CD4-positive, alpha-beta memory T cell (primary cell): Measurements from ENCODE around the gene MCM5. TPM values are rescaled to one million over a fixed set of nuclear protein-coding genes. Genes with fewer than 3 reads are reported as not detected.
"Not testable (repeated sequence)": the region's sequence is repeated elsewhere in the genome, so short reads cannot be mapped to it uniquely, and the experiment has no call there.

Source experiments
- CTCF ChIA-PET: fragments of 350-600 bp; sonication (Branson Sonifier 250); formaldehyde crosslinking; loops from one replicate; lab custom pipeline; 2021; ENCODE audit warnings: inconsistent platforms; ENCODE audit not compliant: partially characterized antibody; lab: Charles Lee
- POLR2A ChIA-PET: fragments of 350-600 bp; sonication (Branson Sonifier 250); formaldehyde crosslinking; loops from one replicate; lab custom pipeline; 2021; ENCODE audit not compliant: partially characterized antibody; lab: Charles Lee
- DNase-seq, 5 donors: peaks; one replicate each; pipeline versions ENCODE4 v3.0.0 to v3.0.0-alpha.2; 2020 to 2022; ENCODE audit warnings: mixed read lengths in 1 of 5
- H3K27ac ChIP-seq: one replicate; pipeline ENCODE4 v1.7.0; 2013; ENCODE audit warnings: low read depth, low read length
- H3K27me3 ChIP-seq: 2 replicates; pipeline ENCODE4 v1.7.0; 2013; ENCODE audit warnings: mild to moderate bottlenecking, low read length, moderate library complexity; ENCODE audit not compliant: insufficient read depth
- H3K36me3 ChIP-seq: 2 replicates; pipeline ENCODE4 v1.7.0; 2013; ENCODE audit warnings: mild to moderate bottlenecking, low read length, moderate library complexity; ENCODE audit not compliant: insufficient read depth
- H3K4me1 ChIP-seq: 2 replicates; pipeline ENCODE4 v1.7.0; 2013; ENCODE audit warnings: mild to moderate bottlenecking, low read length, moderate library complexity; ENCODE audit not compliant: insufficient read depth
- H3K4me3 ChIP-seq, 2 donors: one replicate each; pipeline ENCODE4 v1.7.0; 2013; ENCODE audit warnings: low read length in 2 of 2, mild to moderate bottlenecking in 1 of 2
- H3K9me3 ChIP-seq, 2 donors: one replicate each; pipeline ENCODE4 v1.7.0; 2013; ENCODE audit warnings: low read length in 2 of 2, control low read depth in 1 of 2; ENCODE audit not compliant: control insufficient read depth in 1 of 2
- H3K27ac Mint-ChIP-seq, 7 donors: one replicate each; pipeline ENCODE4 v1.8.0; 2020 to 2021; ENCODE audit warnings: mixed read lengths in 7 of 7, mild to moderate bottlenecking in 6 of 7, inconsistent platforms in 3 of 7, moderate library complexity in 3 of 7
- H3K27me3 Mint-ChIP-seq, 2 donors: one replicate each; pipeline ENCODE4 v1.8.0; 2020 to 2021; ENCODE audit warnings: mixed read lengths in 2 of 2
- H3K36me3 Mint-ChIP-seq, 2 donors: one replicate each; pipeline ENCODE4 v1.8.0; 2020 to 2021; ENCODE audit warnings: mixed read lengths in 2 of 2, inconsistent platforms in 1 of 2, mild to moderate bottlenecking in 1 of 2
- H3K4me1 Mint-ChIP-seq, 4 donors: one replicate each; pipeline ENCODE4 v1.8.0; 2020 to 2021; ENCODE audit warnings: mixed read lengths in 4 of 4, mild to moderate bottlenecking in 1 of 4
- H3K4me3 Mint-ChIP-seq, 8 donors: one replicate each; pipeline ENCODE4 v1.8.0; 2020 to 2021; ENCODE audit warnings: mixed read lengths in 8 of 8, mild to moderate bottlenecking in 7 of 8, moderate library complexity in 6 of 8, inconsistent platforms in 3 of 8
- H3K9me3 Mint-ChIP-seq, 8 donors: one replicate each; pipeline ENCODE4 v1.8.0; 2020 to 2021; ENCODE audit warnings: mixed read lengths in 8 of 8, mild to moderate bottlenecking in 5 of 8, inconsistent platforms in 3 of 8, moderate library complexity in 1 of 8
- intact Hi-C: fragments of 100-400 bp; cut with micrococcal nuclease; formaldehyde crosslinking; loops from one replicate; pipeline ENCODE4 v1.15.1; 2023
- polyA plus RNA-seq, 2 donors: library from polyadenylated mRNA; unstranded; fragments of 300-500 nt; fragmentation: Illumina TruSeq; gene quantifications; one replicate each; pipeline ENCODE4 v1.2.3, GENCODE V29; 2021
- total RNA-seq, 2 experiments: library from RNA; stranded (reverse); gene quantifications; one replicate each; pipeline ENCODE4 v1.2.3, GENCODE V29; 2021

MCM5 gene
- total and polyA plus RNA-seq, 4 experiments from 2014 or later = 22.0 to 58.1 (median 37.7) TPM

- Mint-ChIP-seq H3K27me3 (no peaks in the 10 kb centered on the region), H3K4me3 (no peak overlapping the region), H3K27ac (no peak overlapping the region), H3K4me1 (no peaks in the 10 kb centered on the region), H3K9me3 (peaks cover 0 to 13% (median 3%) of the 10 kb centered on the region in 8 donors), H3K36me3 (peaks cover 10 to 30% of the 10 kb centered on the region in 2 donors)
- H3K4me3 ChIP-seq = no peak overlapping the region
- POLR2A ChIA-PET = no interaction called here
- H3K27me3 ChIP-seq = no peaks in the 10 kb centered on the region
- no peaks in the 10 kb centered on the region for H3K4me1 ChIP-seq
- intact Hi-C loops = no loop called here
- H3K9me3 ChIP-seq = peaks cover 0 to 12% of the 10 kb centered on the region in 2 donors
- CTCF ChIA-PET = no interaction called here
- H3K27ac ChIP-seq = no peak overlapping the region
- peaks cover 8% of the 10 kb centered on the region for H3K36me3 ChIP-seq
- no peak for DNase-seq
These were observed 37.1 kb downstream of the MCM5 start for GRCh38 chr22:35437049-35437448.

GRCh38 chr22:35438673-35439364, 38.9 kb downstream of the MCM5 start:
- peak overlapping the region in 1 of 7 donors; percentile 77 for H3K27ac Mint-ChIP-seq
- H3K27me3 Mint-ChIP-seq, intact Hi-C loops, H3K27me3 ChIP-seq, DNase-seq, H3K4me3 ChIP-seq, POLR2A ChIA-PET, H3K36me3 ChIP-seq, H3K9me3 Mint-ChIP-seq, CTCF ChIA-PET, H3K4me1 ChIP-seq, H3K4me1 Mint-ChIP-seq, H3K27ac ChIP-seq, H3K4me3 Mint-ChIP-seq, H3K9me3 ChIP-seq: not testable (repeated sequence)
- peaks cover 7 to 22% of the 10 kb centered on the region in 2 donors for H3K36me3 Mint-ChIP-seq

- no peaks in the 10 kb centered on the region for H3K36me3 ChIP-seq
- intact Hi-C loops = no loop called here
- Mint-ChIP-seq H3K9me3 (peaks cover 0 to 3% (median 0%) of the 10 kb centered on the region in 8 donors), H3K27me3 (no peaks in the 10 kb centered on the region), H3K36me3 (peaks cover 2 to 17% of the 10 kb centered on the region in 2 donors), H3K4me1 (peaks cover 0 to 3% (median 0%) of the 10 kb centered on the region in 4 donors), H3K4me3 (no peak overlapping the region), H3K27ac (no peak overlapping the region)
- no peaks in the 10 kb centered on the region for H3K9me3 ChIP-seq
- no peaks in the 10 kb centered on the region for H3K27me3 ChIP-seq
- ChIA-PET POLR2A (no interaction called here), CTCF (no interaction called here)
- no peak overlapping the region for H3K4me3 ChIP-seq
- no peak for DNase-seq
- no peak overlapping the region for H3K27ac ChIP-seq
- H3K4me1 ChIP-seq = no peaks in the 10 kb centered on the region
These were observed 39.4 kb downstream of the MCM5 start for GRCh38 chr22:35439365-35439717.

- Mint-ChIP-seq H3K27me3 (no peaks in the 10 kb centered on the region), H3K9me3 (peaks cover 0 to 3% (median 0%) of the 10 kb centered on the region in 8 donors), H3K4me3 (no peak overlapping the region), H3K4me1 (peaks cover 0 to 3% (median 0%) of the 10 kb centered on the region in 4 donors), H3K36me3 (peaks cover 0 to 13% of the 10 kb centered on the region in 2 donors), H3K27ac (no peak overlapping the region)
- no peak overlapping the region for H3K4me3 ChIP-seq
- intact Hi-C loops = no loop called here
- no peaks in the 10 kb centered on the region for H3K9me3 ChIP-seq
- no peaks in the 10 kb centered on the region for H3K36me3 ChIP-seq
- H3K27me3 ChIP-seq = no peaks in the 10 kb centered on the region
- no peaks in the 10 kb centered on the region for H3K4me1 ChIP-seq
- H3K27ac ChIP-seq = no peak overlapping the region
- no peak for DNase-seq
- CTCF ChIA-PET = interaction anchor here (1.3 kb wide), 1 partner anchor 9 kb away, joined by 4 read pairs; no protein-coding TSS in a partner anchor
- POLR2A ChIA-PET = no interaction called here
These were observed 40.2 kb downstream of the MCM5 start for GRCh38 chr22:35440129-35440528.

- POLR2A ChIA-PET = no interaction called here
- intact Hi-C loops = no loop called here
- Histone ChIP-seq H3K36me3 (no peaks in the 10 kb centered on the region), H3K4me3 (no peak overlapping the region), H3K9me3 (no peaks in the 10 kb centered on the region), H3K27ac (no peak overlapping the region), H3K4me1 (no peaks in the 10 kb centered on the region), H3K27me3 (no peaks in the 10 kb centered on the region)
- CTCF ChIA-PET = interaction anchor here (1.3 kb wide), 1 partner anchor 11 kb away, joined by 4 read pairs; no protein-coding TSS in a partner anchor
- Mint-ChIP-seq H3K36me3 (peaks cover 0 to 17% of the 10 kb centered on the region in 2 donors), H3K4me3 (no peak overlapping the region), H3K9me3 (peaks cover 0 to 3% (median 0%) of the 10 kb centered on the region in 8 donors), H3K4me1 (peaks cover 0 to 3% (median 0%) of the 10 kb centered on the region in 4 donors), H3K27ac (peak overlapping the region in 1 of 7 donors; percentile 4), H3K27me3 (no peaks in the 10 kb centered on the region)
- no peak for DNase-seq
These were observed 41.7 kb downstream of the MCM5 start for GRCh38 chr22:35441489-35442100.

- H3K4me3 Mint-ChIP-seq = no peak overlapping the region
- Histone ChIP-seq H3K4me3 (no peak overlapping the region), H3K27ac (no peak overlapping the region), H3K27me3 (no peaks in the 10 kb centered on the region), H3K9me3 (no peaks in the 10 kb centered on the region), H3K4me1 (no peaks in the 10 kb centered on the region), H3K36me3 (no peaks in the 10 kb centered on the region)
- POLR2A ChIA-PET = no interaction called here
- peaks cover 0 to 3% (median 0%) of the 10 kb centered on the region in 4 donors for H3K4me1 Mint-ChIP-seq
- no peak for DNase-seq
- H3K27ac Mint-ChIP-seq = no peak overlapping the region
- peaks cover 0 to 3% (median 0%) of the 10 kb centered on the region in 8 donors for H3K9me3 Mint-ChIP-seq
- CTCF ChIA-PET = no interaction called here
- intact Hi-C loops = no loop called here
- H3K27me3 Mint-ChIP-seq = no peaks in the 10 kb centered on the region
- H3K36me3 Mint-ChIP-seq = peaks cover 0 to 17% of the 10 kb centered on the region in 2 donors
These were observed 42.5 kb downstream of the MCM5 start for GRCh38 chr22:35442471-35442870.

- no peaks in the 10 kb centered on the region for H3K36me3 ChIP-seq
- ChIA-PET POLR2A (no interaction called here), CTCF (no interaction called here)
- intact Hi-C loops = no loop called here
- no peaks in the 10 kb centered on the region for H3K27me3 Mint-ChIP-seq
- H3K4me1 ChIP-seq = no peaks in the 10 kb centered on the region
- H3K4me3 ChIP-seq = no peak overlapping the region
- no peaks in the 10 kb centered on the region for H3K9me3 ChIP-seq
- H3K27ac Mint-ChIP-seq = no peak overlapping the region
- no peaks in the 10 kb centered on the region for H3K27me3 ChIP-seq
- H3K36me3 Mint-ChIP-seq = peaks cover 0 to 14% of the 10 kb centered on the region in 2 donors
- no peak overlapping the region for H3K4me3 Mint-ChIP-seq
- H3K9me3 Mint-ChIP-seq = peaks cover 0 to 3% (median 0%) of the 10 kb centered on the region in 8 donors
- no peak for DNase-seq
- H3K27ac ChIP-seq = no peak overlapping the region
- peaks cover 0 to 6% (median 2%) of the 10 kb centered on the region in 4 donors for H3K4me1 Mint-ChIP-seq
These were observed 43.4 kb downstream of the MCM5 start for GRCh38 chr22:35443338-35443737.
